SJSA1 (cell line): ENCODE data around the gene CALN1. TPM values are rescaled to one million over a fixed set of nuclear protein-coding genes. Genes with fewer than 3 reads are reported as not detected.

ENCODE experiments used
- DNase-seq, 2 experiments: peaks; one replicate each; pipeline ENCODE4 v3.0.0-alpha.2; 2015 to 2020; ENCODE audit warnings: low spot score in 2 of 2, low read depth in 1 of 2
- H3K27ac ChIP-seq: fragments of 250-450 bp; sonication (Bioruptor Pico); 2 replicates; pipeline ENCODE4 v1.5.1; 2020; ENCODE audit warnings: mild to moderate bottlenecking, moderate library complexity
- H3K27me3 ChIP-seq: fragments of 250-450 bp; sonication (Bioruptor Pico); replicated peaks from 2 replicates; pipeline ENCODE4 v1.5.1; 2020; ENCODE audit warnings: mild to moderate bottlenecking, moderate library complexity
- H3K36me3 ChIP-seq: fragments of 250-450 bp; sonication (Bioruptor Pico); 2 replicates; pipeline ENCODE4 v1.5.1; 2020; ENCODE audit warnings: mild to moderate bottlenecking
- H3K4me1 ChIP-seq: fragments of 250-450 bp; sonication (Bioruptor Pico); replicated peaks from 2 replicates; pipeline ENCODE4 v1.6.1; 2021; ENCODE audit warnings: mild to moderate bottlenecking
- H3K4me3 ChIP-seq: fragments of 250-450 bp; sonication (Bioruptor Pico); 2 replicates; pipeline ENCODE4 v1.5.1; 2020; ENCODE audit warnings: mild to moderate bottlenecking
- H3K9me3 ChIP-seq: fragments of 250-450 bp; sonication (Bioruptor Pico); replicated peaks from 2 replicates; pipeline ENCODE4 v1.5.1; 2020; ENCODE audit warnings: mild to moderate bottlenecking
- total RNA-seq: library from RNA; depleted of rRNA; stranded (reverse); fragments of >200 nt; shearing (Covaris generic); gene quantifications from 2 replicates; pipeline ENCODE4 v1.2.3, GENCODE V29; 2014

CALN1 gene
- total RNA-seq, 1 experiment from 2014 or later: not detected

GRCh38 chr7:72435366-72435765, 23.2 kb upstream of the CALN1 start:
- H3K27ac ChIP-seq: no peak overlapping the region
- no peaks in the 10 kb centered on the region for H3K27me3 ChIP-seq
- no peak overlapping the region for H3K4me3 ChIP-seq
- DNase-seq: no peak
- H3K36me3 ChIP-seq: no peaks in the 10 kb centered on the region
- no peaks in the 10 kb centered on the region for H3K9me3 ChIP-seq
- no peaks in the 10 kb centered on the region for H3K4me1 ChIP-seq

GRCh38 chr7:72430531-72430930, 18.4 kb upstream of the CALN1 start:
- no peak overlapping the region for H3K4me3 ChIP-seq
- H3K4me1 ChIP-seq: no peaks in the 10 kb centered on the region
- no peaks in the 10 kb centered on the region for H3K36me3 ChIP-seq
- H3K27ac ChIP-seq: no peak overlapping the region
- DNase-seq: no peak
- no peaks in the 10 kb centered on the region for H3K9me3 ChIP-seq
- H3K27me3 ChIP-seq: no peaks in the 10 kb centered on the region

GRCh38 chr7:72429316-72429715, 17.2 kb upstream of the CALN1 start:
- Histone ChIP-seq H3K4me3 (no peak overlapping the region), H3K27me3 (no peaks in the 10 kb centered on the region), H3K4me1 (no peaks in the 10 kb centered on the region), H3K27ac (no peak overlapping the region), H3K9me3 (no peaks in the 10 kb centered on the region), H3K36me3 (no peaks in the 10 kb centered on the region)
- no peak for DNase-seq

- H3K27me3 ChIP-seq: no peaks in the 10 kb centered on the region
- no peak for DNase-seq
- no peaks in the 10 kb centered on the region for H3K36me3 ChIP-seq
- H3K27ac ChIP-seq: no peak overlapping the region
- H3K4me1 ChIP-seq: no peaks in the 10 kb centered on the region
- no peak overlapping the region for H3K4me3 ChIP-seq
- peaks cover 4% of the 10 kb centered on the region; the same call in 1 of the 2 replicates for H3K9me3 ChIP-seq
Measured at GRCh38 chr7:72416846-72417245, 4.7 kb upstream of the CALN1 start.

GRCh38 chr7:72415586-72415985, 3.4 kb upstream of the CALN1 start:
- Histone ChIP-seq H3K9me3 (peaks cover 4% of the 10 kb centered on the region; the same call in 1 of the 2 replicates), H3K4me1 (no peaks in the 10 kb centered on the region), H3K4me3 (no peak overlapping the region), H3K27ac (no peak overlapping the region), H3K27me3 (no peaks in the 10 kb centered on the region), H3K36me3 (no peaks in the 10 kb centered on the region)
- DNase-seq: no peak

GRCh38 chr7:72413886-72414285, 1.7 kb upstream of the CALN1 start:
- Histone ChIP-seq H3K4me3 (no peak overlapping the region), H3K4me1 (no peaks in the 10 kb centered on the region), H3K36me3 (no peaks in the 10 kb centered on the region), H3K9me3 (peaks cover 4% of the 10 kb centered on the region; the same call in 1 of the 2 replicates), H3K27ac (no peak overlapping the region), H3K27me3 (no peaks in the 10 kb centered on the region)
- DNase-seq: no peak

GRCh38 chr7:72413290-72413689, 1.2 kb upstream of the CALN1 start:
- DNase-seq: no peak
- H3K9me3 ChIP-seq: peaks cover 4% of the 10 kb centered on the region; the same call in 1 of the 2 replicates
- H3K27me3 ChIP-seq: no peaks in the 10 kb centered on the region
- no peaks in the 10 kb centered on the region for H3K4me1 ChIP-seq
- H3K36me3 ChIP-seq: no peaks in the 10 kb centered on the region
- H3K4me3 ChIP-seq: no peak overlapping the region
- H3K27ac ChIP-seq: no peak overlapping the region

- no peak overlapping the region for H3K27ac ChIP-seq
- no peaks in the 10 kb centered on the region for H3K27me3 ChIP-seq
- H3K36me3 ChIP-seq: no peaks in the 10 kb centered on the region
- H3K4me3 ChIP-seq: no peak overlapping the region
- no peaks in the 10 kb centered on the region for H3K4me1 ChIP-seq
- peaks cover 4% of the 10 kb centered on the region; the same call in 1 of the 2 replicates for H3K9me3 ChIP-seq
- DNase-seq: no peak
Measured at GRCh38 chr7:72411419-72411818, 719 bp downstream of the CALN1 start.

GRCh38 chr7:72409638-72410015, 2.5 kb downstream of the CALN1 start:
- Histone ChIP-seq H3K27ac (no peak overlapping the region), H3K27me3 (no peaks in the 10 kb centered on the region), H3K4me1 (no peaks in the 10 kb centered on the region), H3K36me3 (no peaks in the 10 kb centered on the region), H3K9me3 (no peaks in the 10 kb centered on the region; the same call in 1 of the 2 replicates), H3K4me3 (no peak overlapping the region)
- no peak for DNase-seq

- no peak for DNase-seq
Measured at GRCh38 chr7:72408966-72409637, 3.0 kb downstream of the CALN1 start.

GRCh38 chr7:72406820-72407403, 5.2 kb downstream of the CALN1 start:
- Histone ChIP-seq H3K36me3 (no peaks in the 10 kb centered on the region), H3K9me3 (no peaks in the 10 kb centered on the region), H3K4me3 (no peak overlapping the region), H3K4me1 (no peaks in the 10 kb centered on the region), H3K27me3 (no peaks in the 10 kb centered on the region), H3K27ac (no peak overlapping the region)
- DNase-seq: no peak

More at GRCh38 chr7:72408966-72409637, 3.0 kb downstream of the CALN1 start:
- no peaks in the 10 kb centered on the region; the same call in 1 of the 2 replicates for H3K9me3 ChIP-seq
- no peak overlapping the region for H3K4me3 ChIP-seq
- no peak overlapping the region for H3K27ac ChIP-seq
- no peaks in the 10 kb centered on the region for H3K27me3 ChIP-seq
- no peaks in the 10 kb centered on the region for H3K4me1 ChIP-seq
- H3K36me3 ChIP-seq: no peaks in the 10 kb centered on the region

- Histone ChIP-seq H3K4me1 (no peaks in the 10 kb centered on the region), H3K9me3 (no peaks in the 10 kb centered on the region), H3K27ac (no peak overlapping the region), H3K4me3 (no peak overlapping the region), H3K27me3 (no peaks in the 10 kb centered on the region), H3K36me3 (no peaks in the 10 kb centered on the region)
- DNase-seq: no peak
Measured at GRCh38 chr7:72405871-72406270, 6.3 kb downstream of the CALN1 start.

- Histone ChIP-seq H3K27me3 (no peaks in the 10 kb centered on the region), H3K4me1 (no peaks in the 10 kb centered on the region), H3K4me3 (no peak overlapping the region), H3K9me3 (no peaks in the 10 kb centered on the region), H3K36me3 (no peaks in the 10 kb centered on the region), H3K27ac (no peak overlapping the region)
- no peak for DNase-seq
Measured at GRCh38 chr7:72405418-72405817, 6.7 kb downstream of the CALN1 start.

- no peak overlapping the region for H3K4me3 ChIP-seq
Measured at GRCh38 chr7:72404743-72405142, 7.4 kb downstream of the CALN1 start.

More at GRCh38 chr7:72404743-72405142, 7.4 kb downstream of the CALN1 start:
- Histone ChIP-seq H3K36me3 (no peaks in the 10 kb centered on the region), H3K27ac (no peak overlapping the region), H3K9me3 (no peaks in the 10 kb centered on the region), H3K4me1 (no peaks in the 10 kb centered on the region), H3K27me3 (no peaks in the 10 kb centered on the region)
- DNase-seq: no peak
